ENCODE results near the gene RAB4B. TPM values are rescaled to one million over a fixed set of nuclear protein-coding genes. Genes with fewer than 3 reads are reported as not detected.
"Not testable (repeated sequence)": the region's sequence is repeated elsewhere in the genome, so short reads cannot be mapped to it uniquely, and the experiment has no call there.

Gene RAB4B
- total RNA-seq, 1 experiment from 2014 or later, result 19.9 TPM

DNA sequence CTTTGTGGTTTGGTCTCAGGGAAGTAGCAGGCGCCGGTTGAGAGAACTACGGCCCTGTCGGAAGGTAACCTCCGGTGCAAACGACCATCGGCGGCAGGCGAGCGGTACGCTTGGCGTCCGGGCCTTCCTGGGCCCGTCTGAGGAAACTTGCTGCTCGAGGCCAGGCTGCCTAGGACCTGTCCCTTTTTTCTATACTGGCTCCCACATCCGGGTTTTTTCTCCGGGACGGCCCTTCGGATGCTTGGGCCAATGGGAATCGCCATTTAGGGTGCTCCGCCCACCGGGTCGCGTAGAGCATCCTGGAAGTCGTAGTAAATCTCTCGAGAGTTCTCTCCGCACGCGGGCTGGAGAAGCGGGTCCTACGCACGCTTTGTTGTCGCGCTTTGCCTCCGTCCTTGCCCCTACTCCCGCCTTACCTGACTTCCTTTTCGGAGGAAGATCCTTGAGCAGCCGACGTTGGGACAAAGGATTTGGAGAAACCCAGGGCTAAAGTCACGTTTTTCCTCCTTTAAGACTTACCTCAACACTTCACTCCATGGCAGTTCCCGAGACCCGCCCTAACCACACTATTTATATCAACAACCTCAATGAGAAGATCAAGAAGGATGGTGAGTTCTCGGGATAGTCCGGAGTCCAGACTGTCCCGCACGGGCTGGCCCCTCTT is 27.0 kb upstream of the RAB4B start, which contains the start of gene SNRPA:
TSS of gene SNRPA (plus strand) at position 330 of the 664 bp plus-strand sequence. CDS start at position 536, 206 bp downstream.
- DNase-seq (ENCODE audit: low spot score), result peak; percentile 98

DNA sequence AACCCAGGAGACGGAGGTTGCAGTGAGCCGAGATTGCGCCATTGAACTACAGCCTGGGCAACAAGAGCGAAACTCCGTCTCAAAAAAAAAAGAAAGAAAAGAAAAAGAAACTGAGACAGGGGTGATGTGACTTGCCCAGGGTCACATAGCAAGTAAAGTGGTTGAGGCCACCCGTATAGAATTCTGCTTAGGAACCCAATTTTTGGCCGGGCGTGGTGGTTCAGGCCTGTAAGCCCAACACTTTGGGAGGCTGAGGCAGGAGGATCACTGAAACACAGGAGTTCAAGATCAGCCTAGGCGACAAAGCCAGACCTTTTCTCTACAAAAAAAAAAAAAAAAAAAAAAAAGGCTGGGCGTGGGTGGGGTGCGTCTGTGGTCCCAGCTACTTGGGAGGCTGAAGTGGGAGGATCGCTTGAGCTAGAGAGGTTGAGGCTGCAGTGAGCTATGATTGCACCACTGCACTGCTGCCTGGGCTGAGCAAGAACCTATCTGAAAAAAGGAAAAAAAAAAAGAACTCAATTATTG is 25.7 kb upstream of the RAB4B start:
- DNase-seq (ENCODE audit: low spot score), result no peak

GRCh38 chr19:40754611-40755247 is 23.3 kb upstream of the RAB4B start:
- no peak for DNase-seq (ENCODE audit: low spot score)

- DNase-seq (ENCODE audit: low spot score), result no peak
Measured at GRCh38 chr19:40755248-40755624, 22.8 kb upstream of the RAB4B start.

- DNase-seq (ENCODE audit: low spot score), result no peak
Measured at GRCh38 chr19:40755791-40756190, 22.3 kb upstream of the RAB4B start.

DNA sequence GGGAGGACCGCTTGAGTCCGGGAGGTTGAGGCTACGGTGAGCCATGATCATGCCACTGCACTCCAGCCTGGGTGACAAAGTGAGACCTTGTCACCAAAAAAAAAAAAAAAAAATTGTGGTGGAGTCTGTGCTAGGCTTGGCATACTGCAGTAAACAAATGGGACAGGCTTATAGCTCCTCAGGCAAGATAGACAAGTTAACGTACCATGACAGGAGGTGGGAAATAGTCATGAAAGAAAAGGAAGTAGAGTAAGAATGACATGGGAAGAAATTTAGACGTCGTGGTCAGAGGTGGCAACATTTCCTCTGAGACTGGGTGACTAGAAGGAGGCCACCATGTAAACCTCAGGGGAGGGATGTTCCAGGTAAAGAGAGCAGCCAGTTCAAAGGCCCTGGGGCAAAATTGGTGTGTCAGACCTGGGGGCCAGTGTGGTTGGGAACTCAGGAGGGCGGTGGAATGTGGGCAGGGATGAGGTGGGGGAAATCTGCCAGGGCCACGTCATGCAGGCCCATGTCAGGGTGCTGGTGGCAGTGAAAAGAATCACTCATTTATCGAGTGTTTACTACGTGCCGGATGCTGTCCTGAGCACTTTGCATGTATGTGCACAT is 21.4 kb upstream of the RAB4B start:
- DNase-seq (ENCODE audit: low spot score), result no peak

- DNase-seq (ENCODE audit: low spot score), result no peak
Measured at GRCh38 chr19:40758491-40758890, 19.6 kb upstream of the RAB4B start.

GRCh38 chr19:40759352-40759751 is 18.7 kb upstream of the RAB4B start:
- DNase-seq (ENCODE audit: low spot score), result no peak

GRCh38 chr19:40762754-40763470 is 15.1 kb upstream of the RAB4B start:
- no peak for DNase-seq (ENCODE audit: low spot score)

DNA sequence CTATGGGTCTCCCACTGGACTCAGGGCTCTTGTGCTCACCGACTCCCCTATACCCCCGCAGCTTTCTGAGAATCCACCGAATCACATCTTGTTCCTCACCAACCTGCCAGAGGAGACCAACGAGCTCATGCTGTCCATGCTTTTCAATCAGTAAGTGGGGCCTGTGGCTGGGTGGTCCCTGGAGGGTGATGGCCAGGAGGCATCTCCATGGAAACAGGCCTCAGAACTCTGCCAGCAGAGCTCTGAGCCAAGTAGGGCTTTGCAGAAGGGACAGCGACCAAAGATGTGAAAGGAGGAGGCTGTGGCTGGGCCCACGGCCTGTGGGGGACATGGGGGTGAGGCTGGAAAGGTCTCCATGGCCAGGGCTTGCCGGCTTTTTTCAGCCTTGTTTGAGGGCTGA is 14.5 kb upstream of the RAB4B start:
- DNase-seq (ENCODE audit: low spot score), result no peak

- DNase-seq (ENCODE audit: low spot score), result no peak
Measured at GRCh38 chr19:40763963-40764362, 14.1 kb upstream of the RAB4B start.

DNA sequence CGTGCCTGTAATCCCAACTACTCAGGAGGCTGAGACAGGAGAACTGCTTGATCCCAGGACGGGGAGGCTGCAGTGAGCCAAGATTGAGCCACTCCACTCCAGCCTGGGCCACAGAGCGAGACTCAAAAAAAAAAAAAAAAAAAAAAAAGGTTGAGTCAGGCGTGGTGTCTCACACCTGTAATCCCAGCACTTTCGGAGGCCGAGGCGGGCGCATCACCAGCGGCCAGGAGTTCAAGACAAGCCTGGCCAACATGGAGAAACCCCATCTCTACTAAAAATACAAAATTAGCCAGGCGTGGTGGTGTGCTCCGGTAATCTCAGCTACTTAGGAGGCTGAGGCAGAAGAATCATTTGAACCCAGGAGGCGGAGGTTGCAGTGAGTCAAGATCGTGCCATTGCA is 11.7 kb upstream of the RAB4B start:
- not testable (repeated sequence) for DNase-seq (ENCODE audit: low spot score)

GRCh38 chr19:40768869-40769268 is 9.2 kb upstream of the RAB4B start:
- DNase-seq (ENCODE audit: low spot score), result no peak

DNA sequence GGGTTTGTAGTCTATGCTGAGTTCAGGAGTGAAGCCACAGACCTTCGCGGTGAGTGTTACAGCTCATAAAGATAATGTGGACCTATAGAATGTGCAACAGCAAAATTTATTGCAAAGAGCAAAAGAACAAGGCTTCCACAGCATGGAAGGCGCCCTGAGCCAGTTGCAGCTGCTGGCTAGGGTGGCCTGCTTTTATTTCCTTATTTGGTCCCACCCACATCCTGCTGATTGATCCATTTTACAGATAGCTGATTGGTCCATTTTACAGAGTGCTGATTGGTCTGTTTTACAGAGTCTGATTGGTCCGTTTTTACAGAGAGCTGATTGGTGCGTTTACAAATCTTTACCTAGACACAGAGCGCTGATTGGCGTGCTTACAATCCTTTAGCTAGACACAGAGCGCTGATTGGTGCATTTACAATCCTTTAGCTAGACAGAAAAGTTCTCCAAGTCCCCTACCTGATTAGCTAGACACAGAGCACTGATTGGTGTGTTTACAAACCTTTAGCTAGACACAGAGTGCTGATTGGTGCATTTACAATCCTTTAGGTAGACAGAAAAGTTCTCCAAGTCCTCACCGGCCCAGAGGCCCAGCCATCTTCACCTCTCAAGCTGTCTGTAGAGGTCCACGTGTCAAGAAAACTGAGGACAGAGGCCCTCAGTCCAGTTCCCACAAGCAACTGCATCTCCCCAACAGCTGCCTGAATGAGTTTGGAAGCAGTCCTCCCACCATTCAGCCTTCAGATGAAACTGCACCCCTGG is 6.8 kb upstream of the RAB4B start:
- DNase-seq (ENCODE audit: low spot score), result peak; percentile 51

GRCh38 chr19:40774916-40775631 is 3.0 kb upstream of the RAB4B start, which contains the start of gene MIA:
MIA (plus strand) TSS chr19:40775521; CDS start chr19:40775543, 22 bp downstream.
- no peak for DNase-seq (ENCODE audit: low spot score)

DNA sequence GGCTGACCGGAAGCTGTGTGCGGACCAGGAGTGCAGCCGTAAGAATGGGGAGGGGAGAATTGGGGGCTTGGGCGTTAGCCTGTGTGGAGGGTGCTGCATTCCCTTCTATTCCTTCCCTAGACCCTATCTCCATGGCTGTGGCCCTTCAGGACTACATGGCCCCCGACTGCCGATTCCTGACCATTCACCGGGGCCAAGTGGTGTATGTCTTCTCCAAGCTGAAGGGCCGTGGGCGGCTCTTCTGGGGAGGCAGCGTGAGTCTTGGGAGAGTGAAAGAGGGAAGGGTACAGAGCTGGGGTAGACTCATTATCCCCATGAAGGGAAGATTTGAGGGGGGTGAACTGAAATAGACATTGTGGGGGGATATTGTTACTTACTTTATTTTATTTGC is 2.4 kb upstream of the RAB4B start:
- DNase-seq (ENCODE audit: low spot score), result no peak

DNA sequence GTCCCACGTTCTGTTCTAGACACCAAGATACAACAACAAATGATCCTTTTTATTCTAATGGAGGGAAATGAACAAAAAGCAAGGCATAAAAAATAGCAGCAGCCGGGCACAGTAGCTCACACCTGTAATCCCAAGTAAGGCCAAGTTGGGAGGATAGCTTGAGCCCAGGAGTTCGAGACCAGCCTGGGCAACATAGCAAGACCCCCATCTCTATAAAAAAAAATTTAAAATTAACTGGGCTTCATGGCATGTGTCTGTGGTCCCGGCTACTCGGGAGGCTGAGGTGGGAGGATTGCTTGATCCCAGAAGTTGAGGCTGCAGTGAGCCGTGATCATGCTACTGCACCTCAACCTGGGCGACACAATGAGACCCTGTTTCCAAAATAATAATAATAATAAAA is 1.7 kb upstream of the RAB4B start:
- DNase-seq (ENCODE audit: low spot score), result no peak

- DNase-seq (ENCODE audit: low spot score), result peak; percentile 97
Measured at GRCh38 chr19:40776932-40777644, 959 bp upstream of the RAB4B start.

DNA sequence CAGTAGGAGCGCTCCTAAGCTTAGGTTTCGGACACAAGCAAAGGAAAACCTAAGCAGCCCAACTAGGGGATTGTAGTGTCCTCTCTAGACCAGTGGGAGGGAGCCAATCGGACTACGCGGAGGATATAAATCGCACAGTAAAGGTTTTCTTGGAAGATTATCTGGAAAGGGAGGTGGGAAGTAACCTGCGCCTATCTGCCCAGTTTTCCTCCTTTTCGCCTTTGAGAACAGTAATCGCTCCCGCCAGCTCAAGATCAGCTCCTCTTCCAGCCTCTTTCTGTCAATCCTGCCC is 456 bp upstream of the RAB4B start:
- DNase-seq (ENCODE audit: low spot score), result no peak

DNA sequence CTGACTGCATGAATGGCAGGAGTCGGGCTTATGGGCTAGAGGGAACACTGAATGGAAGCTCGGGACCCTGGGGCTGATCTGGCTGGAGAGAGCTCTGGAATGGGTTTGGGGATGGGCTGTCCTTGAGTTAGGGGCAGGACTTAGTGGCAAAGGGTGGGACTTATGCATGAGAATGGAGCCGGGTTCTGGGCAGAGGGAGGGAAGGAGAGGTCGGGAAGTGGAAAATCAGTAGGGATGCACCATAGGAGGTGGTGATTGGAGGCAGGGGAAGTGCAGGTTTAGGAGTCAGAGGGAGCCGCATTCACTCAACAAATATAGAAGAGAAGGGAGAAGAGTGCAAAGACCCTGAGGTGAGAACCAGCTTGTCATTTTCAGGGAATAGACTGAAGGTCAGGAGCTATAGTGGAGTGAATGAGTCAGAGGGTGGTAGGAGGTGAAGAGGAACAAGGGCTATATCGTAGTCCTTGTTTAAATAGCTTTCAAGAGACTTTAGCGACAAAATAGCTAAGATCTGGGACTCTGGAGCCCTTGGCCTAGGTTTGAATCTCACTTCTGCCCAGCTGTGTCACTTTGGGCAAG is 748 bp downstream of the RAB4B start:
- no peak for DNase-seq (ENCODE audit: low spot score)

Data from A172 (cell line).